ENCODE measurements around the gene WNT6. TPM values are rescaled to one million over a fixed set of nuclear protein-coding genes. Genes with fewer than 3 reads are reported as not detected.

Gene WNT6
- total and polyA plus RNA-seq, 4 donors: 0.08 to 0.54 (median 0.28) TPM

DNA sequence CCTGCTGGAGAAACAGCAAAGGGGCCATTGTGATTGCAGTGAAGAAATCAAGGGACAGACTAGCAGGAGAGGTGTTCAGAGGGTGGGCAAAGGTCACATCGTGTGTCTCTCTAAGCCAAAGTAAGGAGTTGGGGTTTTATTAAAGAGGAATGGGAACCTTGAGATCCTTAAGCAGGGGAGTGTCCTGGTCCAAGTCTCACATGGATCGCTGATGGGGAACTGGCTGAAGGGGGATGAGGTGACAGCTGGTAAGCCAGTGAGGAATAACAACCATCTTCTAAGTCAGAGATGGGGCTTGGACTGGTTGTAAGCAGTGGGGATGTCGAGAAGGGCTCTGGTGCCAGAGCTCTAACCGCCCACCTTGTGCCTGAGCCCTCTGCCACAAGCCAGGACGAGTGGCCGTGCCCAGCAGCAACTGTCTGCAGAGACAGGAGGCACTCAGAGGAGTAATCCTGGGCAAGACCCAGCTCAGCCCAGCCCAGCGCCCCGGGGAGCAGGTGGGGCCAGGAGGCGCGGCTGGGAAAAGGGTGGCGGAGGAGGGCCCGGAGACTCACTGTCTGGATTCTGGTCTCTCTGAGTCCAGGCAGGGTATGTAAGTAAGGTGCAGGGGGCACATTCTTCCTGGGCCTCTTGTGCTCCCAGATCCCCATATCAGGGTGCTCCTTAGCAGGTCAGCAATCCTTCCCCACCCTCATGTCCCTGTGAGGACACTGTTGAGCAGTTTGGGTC is 34.7 kb downstream of the WNT6 start:
- TF ChIP-seq, protein P1, sequence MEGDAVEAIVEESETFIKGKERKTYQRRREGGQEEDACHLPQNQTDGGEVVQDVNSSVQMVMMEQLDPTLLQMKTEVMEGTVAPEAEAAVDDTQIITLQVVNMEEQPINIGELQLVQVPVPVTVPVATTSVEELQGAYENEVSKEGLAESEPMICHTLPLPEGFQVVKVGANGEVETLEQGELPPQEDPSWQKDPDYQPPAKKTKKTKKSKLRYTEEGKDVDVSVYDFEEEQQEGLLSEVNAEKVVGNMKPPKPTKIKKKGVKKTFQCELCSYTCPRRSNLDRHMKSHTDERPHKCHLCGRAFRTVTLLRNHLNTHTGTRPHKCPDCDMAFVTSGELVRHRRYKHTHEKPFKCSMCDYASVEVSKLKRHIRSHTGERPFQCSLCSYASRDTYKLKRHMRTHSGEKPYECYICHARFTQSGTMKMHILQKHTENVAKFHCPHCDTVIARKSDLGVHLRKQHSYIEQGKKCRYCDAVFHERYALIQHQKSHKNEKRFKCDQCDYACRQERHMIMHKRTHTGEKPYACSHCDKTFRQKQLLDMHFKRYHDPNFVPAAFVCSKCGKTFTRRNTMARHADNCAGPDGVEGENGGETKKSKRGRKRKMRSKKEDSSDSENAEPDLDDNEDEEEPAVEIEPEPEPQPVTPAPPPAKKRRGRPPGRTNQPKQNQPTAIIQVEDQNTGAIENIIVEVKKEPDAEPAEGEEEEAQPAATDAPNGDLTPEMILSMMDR (IDR thresholded peaks at IDR 0.05; ENCODE audit: control extremely low read depth, extremely low read depth): no peak
- DNase-seq (no peak), ATAC-seq (ENCODE audit: insufficient read depth, low FRiP score) (no peak)
- peaks cover 4 to 97% (median 70%) of the 10 kb centered on the region in 3 donors for H3K27me3 ChIP-seq (ENCODE audit: control insufficient read depth in 3 of 3, insufficient read depth in 3 of 3, low read length in 2 of 3)
- H3K9me3 ChIP-seq (ENCODE audit: control insufficient read depth in 4 of 4, insufficient read depth in 3 of 4, low read length in 3 of 4): no peaks in the 10 kb centered on the region
- 58 to 63% methylated on average over 11 to 12 of the region's 12 CpGs for WGBS, 2 donors
- no peaks in the 10 kb centered on the region for H3K36me3 ChIP-seq (ENCODE audit: control insufficient read depth in 4 of 4, insufficient read depth in 4 of 4, low read length in 4 of 4)
- no peak overlapping the region for H3K4me3 ChIP-seq
- H3K9ac ChIP-seq (ENCODE audit: insufficient read depth in 1 of 2, low read length in 2 of 2): no peak overlapping the region
- peaks cover 0 to 26% (median 7%) of the 10 kb centered on the region in 5 donors for H3K4me1 ChIP-seq (ENCODE audit: control insufficient read depth in 5 of 5, insufficient read depth in 5 of 5, low read length in 5 of 5)
- no peak overlapping the region for H3K27ac ChIP-seq (ENCODE audit: low read depth in 1 of 2, low read length in 1 of 2)

DNA sequence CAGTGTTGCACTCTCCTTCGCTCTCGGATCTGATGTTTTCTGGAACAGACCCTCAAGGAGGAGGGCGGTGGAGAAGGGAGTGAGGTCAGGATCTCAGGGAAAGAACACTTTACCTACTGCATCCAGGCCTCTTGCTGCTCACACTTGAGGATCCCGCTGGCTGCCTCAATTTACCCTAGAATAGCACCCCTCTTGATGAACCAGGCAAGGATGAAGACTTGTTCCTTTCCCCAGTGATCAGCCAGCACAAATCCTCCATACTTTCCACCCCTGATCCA is 35.2 kb downstream of the WNT6 start:
- no peaks in the 10 kb centered on the region for H3K9me3 ChIP-seq (ENCODE audit: control insufficient read depth in 4 of 4, insufficient read depth in 3 of 4, low read length in 3 of 4)
- H3K4me3 ChIP-seq: no peak overlapping the region
- ATAC-seq (ENCODE audit: insufficient read depth, low FRiP score) (no peak), DNase-seq (no peak)
- H3K9ac ChIP-seq (ENCODE audit: insufficient read depth in 1 of 2, low read length in 2 of 2): no peak overlapping the region
- peaks cover 0 to 26% (median 7%) of the 10 kb centered on the region in 5 donors for H3K4me1 ChIP-seq (ENCODE audit: control insufficient read depth in 5 of 5, insufficient read depth in 5 of 5, low read length in 5 of 5)
- 70 to 78% methylated on average over 4 of the region's 4 CpGs for WGBS, 2 donors
- no peak overlapping the region for H3K27ac ChIP-seq (ENCODE audit: low read depth in 1 of 2, low read length in 1 of 2)
- TF ChIP-seq, protein P1 (IDR thresholded peaks at IDR 0.05; ENCODE audit: control extremely low read depth, extremely low read depth): no peak
- H3K27me3 ChIP-seq (ENCODE audit: control insufficient read depth in 3 of 3, insufficient read depth in 3 of 3, low read length in 2 of 3): peaks cover 4 to 97% (median 75%) of the 10 kb centered on the region in 3 donors
- H3K36me3 ChIP-seq (ENCODE audit: control insufficient read depth in 4 of 4, insufficient read depth in 4 of 4, low read length in 4 of 4): no peaks in the 10 kb centered on the region

DNA sequence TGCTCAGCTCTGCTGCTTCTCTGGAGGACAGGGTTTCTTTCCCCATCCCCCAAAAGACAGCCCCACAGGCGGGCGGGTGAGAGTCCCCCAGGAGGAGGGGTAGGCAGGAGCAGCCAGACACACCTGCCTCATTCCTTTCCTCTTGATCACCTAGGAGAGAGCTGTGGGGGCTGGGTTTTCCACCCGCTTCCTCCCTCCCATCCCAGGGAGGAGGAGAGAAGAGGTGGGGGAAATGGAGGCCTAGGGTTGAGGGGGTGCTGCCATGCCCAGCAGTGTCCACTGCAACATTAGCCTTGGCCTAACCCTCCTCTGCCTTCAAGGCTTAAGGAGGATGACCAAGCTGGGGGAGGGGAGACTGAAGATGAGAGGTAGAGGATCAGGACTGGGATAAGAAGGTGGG is 35.7 kb downstream of the WNT6 start:
- H3K27me3 ChIP-seq (ENCODE audit: control insufficient read depth in 3 of 3, insufficient read depth in 3 of 3, low read length in 2 of 3): peaks cover 4 to 93% (median 76%) of the 10 kb centered on the region in 3 donors
- DNase-seq (no peak), ATAC-seq (ENCODE audit: insufficient read depth, low FRiP score) (no peak)
- peaks cover 0 to 26% (median 7%) of the 10 kb centered on the region in 5 donors for H3K4me1 ChIP-seq (ENCODE audit: control insufficient read depth in 5 of 5, insufficient read depth in 5 of 5, low read length in 5 of 5)
- H3K9ac ChIP-seq (ENCODE audit: insufficient read depth in 1 of 2, low read length in 2 of 2): no peak overlapping the region
- H3K4me3 ChIP-seq: no peak overlapping the region
- TF ChIP-seq, protein P1 (IDR thresholded peaks at IDR 0.05; ENCODE audit: control extremely low read depth, extremely low read depth): no peak
- no peaks in the 10 kb centered on the region for H3K9me3 ChIP-seq (ENCODE audit: control insufficient read depth in 4 of 4, insufficient read depth in 3 of 4, low read length in 3 of 4)
- no peak overlapping the region for H3K27ac ChIP-seq (ENCODE audit: low read depth in 1 of 2, low read length in 1 of 2)
- WGBS, 2 donors: 55 to 88% methylated on average over 3 of the region's 3 CpGs
- H3K36me3 ChIP-seq (ENCODE audit: control insufficient read depth in 4 of 4, insufficient read depth in 4 of 4, low read length in 4 of 4): no peaks in the 10 kb centered on the region
